T follicular helper cell (primary cell): ENCODE data around the gene CRYAA.
"Not testable (repeated sequence)": the region's sequence is repeated elsewhere in the genome, so short reads cannot be mapped to it uniquely, and the experiment has no call there.

Experiments used
- DNase-seq: peaks from one replicate; pipeline ENCODE4 v3.0.0-alpha.2; 2020; ENCODE audit warnings: low read depth
- total RNA-seq, 2 experiments: gene quantifications; one replicate each; lab custom pipeline; 2026; lab: John Stamatoyannopoulos, UW

Gene CRYAA, protein sequence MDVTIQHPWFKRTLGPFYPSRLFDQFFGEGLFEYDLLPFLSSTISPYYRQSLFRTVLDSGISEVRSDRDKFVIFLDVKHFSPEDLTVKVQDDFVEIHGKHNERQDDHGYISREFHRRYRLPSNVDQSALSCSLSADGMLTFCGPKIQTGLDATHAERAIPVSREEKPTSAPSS
- total RNA-seq: 0 reads per million in 2 experiments

DNA sequence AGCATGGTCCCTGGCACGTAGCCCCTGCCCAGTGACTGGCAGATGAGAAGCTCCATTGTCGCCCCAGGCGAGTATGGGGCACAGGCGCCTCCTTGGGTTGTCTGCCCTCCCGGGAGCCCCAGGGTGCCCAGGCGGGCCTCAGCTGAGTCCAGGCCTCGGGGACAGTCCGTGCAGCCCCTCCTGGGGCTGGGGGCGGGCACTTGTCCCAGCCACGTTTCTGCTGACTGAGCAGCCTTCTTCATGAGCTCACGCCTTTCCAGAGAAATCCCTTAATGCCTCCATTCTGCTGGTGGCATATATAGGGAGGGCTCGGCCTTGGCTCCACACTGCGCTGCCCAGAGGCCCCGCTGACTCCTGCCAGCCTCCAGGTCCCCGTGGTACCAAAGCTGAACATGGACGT lies at the start of gene CRYAA:
CRYAA (plus strand) TSS at position 301 of the 400 bp plus-strand sequence; CDS start at position 393, 92 bp downstream.
- DNase-seq: not testable (repeated sequence)

DNA sequence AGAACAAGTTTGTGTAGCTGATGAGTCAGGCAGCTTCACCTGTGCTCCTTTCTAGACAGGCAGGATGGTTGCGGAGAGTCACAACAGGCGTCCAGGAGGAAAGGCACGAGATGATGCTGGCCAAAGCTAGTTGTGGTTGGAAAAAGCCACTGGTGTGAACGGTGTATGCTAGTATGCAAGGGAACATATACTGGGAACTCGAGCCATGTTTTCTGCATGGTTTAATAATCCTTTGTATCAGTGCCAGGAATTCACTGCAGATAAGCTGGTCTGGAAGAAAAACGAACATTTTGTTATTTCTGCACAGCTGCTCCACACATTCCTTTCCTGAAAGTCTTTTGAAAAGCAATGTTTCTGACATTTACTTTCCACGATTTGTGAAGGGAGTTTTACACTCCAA lies 38.7 kb upstream of the CRYAA start:
- DNase-seq: not testable (repeated sequence)

DNA sequence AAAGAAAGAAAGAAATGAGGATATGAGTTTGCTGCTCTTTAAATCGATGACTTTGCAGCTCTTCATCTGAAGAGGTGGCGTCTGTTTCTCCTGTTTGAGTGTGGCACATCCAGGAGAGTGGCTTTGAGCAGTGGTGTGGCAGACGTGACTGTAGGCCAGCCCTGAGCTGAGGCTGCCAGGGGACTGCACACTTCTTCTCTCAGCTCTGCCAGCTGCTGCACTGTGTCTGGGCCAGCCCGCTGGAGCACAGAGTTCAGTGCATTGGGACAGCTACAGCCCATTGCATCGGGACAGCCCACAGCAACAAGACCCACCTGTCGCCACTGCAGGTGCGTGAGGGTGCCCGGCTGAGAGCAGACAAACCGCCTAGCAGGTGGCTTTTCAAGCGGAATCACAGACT lies 34.3 kb upstream of the CRYAA start:
- DNase-seq: not testable (repeated sequence)

DNA sequence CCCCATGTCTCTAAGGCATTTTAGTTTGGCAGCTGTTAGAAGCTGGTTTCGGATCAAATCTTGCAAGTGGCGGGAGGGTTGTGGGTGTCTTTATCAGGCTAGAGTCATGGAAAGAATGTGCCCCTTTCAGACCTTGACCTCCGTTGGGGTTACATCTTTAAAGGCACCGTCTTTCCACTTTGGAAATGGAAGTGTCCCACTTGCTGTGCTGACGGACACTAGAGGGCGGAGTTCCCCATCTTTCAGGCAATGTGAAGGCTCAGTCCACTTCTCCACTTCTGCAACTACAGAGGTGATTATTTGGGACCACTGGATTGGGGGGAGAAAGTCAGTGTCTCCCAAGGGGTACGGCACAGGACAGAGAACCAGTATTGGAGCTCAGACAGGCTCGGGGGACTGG lies 29.9 kb upstream of the CRYAA start:
- not testable (repeated sequence) for DNase-seq

DNA sequence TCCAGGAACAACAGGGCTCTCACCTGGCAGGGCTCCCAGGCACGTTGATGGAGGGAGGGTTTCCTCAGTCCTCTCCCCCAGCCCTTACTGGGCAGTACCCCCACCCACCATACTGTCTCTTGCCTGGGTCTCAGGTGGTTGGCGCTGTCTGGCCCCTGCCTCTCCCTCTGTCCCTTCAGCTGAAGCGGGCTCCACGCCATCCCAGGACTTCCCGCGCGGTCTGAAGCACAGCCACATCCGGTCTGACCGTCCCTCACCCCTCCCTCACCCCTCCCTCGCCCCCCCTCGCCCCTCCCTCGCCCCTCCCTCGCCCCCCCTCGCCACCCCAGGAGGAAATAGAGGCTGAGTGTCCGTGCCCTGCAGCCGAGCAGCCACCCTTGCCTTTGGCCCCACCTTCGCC lies 27.4 kb upstream of the CRYAA start:
- not testable (repeated sequence) for DNase-seq

DNA sequence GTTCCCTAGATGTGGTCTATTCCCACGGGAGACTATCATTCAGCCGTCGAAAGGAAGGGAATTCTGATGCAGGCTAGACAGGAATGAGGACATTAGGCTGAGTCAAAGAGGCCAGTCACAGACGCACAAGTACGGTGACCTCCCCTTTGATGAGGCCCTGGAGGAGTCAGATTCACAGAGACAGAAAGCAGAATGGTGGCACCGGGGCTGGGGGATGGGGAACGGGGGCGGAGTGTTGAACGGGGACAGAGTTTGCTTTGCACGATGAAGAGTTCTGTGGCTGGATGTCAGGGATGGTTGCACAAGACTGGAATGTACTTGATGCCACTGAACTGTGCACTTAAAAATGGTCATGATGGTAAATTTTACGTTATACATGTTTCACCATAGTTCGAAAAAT lies 22.2 kb upstream of the CRYAA start:
- DNase-seq: not testable (repeated sequence)

DNA sequence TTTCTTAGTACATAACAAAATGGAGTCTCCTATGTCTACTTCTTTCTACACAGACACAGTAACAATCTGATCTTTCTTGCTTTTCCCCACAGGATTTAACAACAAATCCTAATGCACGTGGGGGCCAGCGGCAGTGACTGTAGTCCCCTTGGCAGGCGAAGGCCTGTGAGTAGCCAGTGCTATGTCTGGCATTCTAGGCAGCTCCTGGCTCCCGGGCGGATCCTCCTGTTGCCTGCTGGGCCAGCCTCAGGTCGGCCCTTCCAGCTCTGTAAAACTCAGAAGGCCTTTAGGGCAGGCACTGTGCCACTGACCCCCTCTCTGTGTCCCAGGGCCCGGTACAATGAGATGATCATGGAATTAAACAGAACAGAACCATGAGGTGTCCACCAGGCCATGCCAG lies 20.8 kb upstream of the CRYAA start:
- DNase-seq: not testable (repeated sequence)

DNA sequence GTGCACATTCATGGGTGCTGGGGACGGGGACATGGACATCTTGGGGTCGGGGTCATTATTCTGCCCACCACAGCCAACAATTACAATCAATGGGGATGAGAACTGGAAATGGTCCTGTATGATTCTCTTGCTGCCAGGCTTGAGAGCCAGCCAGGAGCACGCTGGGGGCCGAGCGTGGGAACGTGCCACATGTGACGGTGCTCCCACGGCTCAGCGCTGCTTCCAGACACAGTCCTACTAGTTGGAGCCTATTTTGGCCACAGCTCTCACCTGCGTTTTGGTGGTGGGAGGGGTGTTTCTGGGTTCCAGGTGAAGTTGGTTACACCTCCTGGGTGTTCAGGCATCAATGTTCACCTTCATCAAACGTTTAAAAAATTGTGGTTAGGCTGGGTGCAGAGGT lies 19.5 kb upstream of the CRYAA start:
- not testable (repeated sequence) for DNase-seq

DNA sequence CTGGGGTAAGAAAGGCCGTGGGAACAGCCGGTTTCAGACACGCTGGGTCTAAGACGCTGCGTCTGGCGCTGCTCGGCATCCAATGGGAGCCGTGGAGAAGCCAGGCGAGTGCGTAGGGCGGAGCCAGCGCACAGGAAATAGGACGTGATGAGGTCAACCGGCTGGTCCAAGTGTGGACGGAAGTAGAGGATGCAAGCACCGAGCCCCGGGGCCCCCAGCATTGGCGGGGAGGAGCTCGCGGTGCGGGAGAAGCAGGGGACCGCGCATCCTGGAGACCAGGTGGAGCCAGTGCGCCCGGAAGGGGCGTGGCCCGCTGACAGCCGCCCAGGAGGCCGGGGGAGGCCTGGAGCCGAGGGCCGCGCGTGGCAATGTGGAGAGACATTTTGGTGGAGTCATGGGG lies 15.2 kb upstream of the CRYAA start:
- DNase-seq: not testable (repeated sequence)

DNA sequence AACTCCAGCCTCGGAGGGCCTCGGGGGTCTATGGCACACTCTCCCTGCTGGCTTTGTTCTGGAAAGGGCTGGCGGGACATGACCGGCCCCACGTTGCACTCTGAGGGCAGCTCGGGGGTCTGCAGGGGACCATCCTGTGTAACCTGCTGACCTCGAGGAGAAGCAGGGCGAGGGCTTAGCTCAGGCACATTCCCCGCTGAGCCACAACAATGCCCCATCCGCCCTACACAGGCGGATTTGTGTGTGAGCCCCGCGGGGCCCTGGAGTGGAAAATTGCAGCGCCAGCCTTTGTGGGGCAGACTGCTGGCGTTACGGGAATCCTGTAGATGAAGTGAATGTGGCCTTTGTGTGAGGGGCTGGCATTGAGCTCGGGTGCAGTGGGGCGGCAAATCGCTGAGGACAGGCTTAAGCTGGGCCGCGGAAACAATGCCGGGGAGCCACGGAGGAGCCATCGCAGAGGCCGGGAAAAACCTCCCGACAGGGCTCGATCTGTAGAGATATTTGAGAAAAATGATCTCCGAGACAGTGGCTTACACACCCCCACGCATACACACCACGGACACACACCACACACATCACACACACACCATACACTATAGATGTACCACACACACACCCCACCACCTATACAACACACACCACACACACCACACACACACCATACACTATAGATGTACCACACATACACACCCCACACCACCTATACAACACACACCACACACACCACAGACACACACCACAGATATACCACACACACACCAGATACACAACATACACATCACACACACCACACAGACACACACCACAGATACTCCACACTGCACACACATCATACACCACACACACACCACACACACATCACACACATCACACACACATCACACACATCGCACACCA lies 9.3 kb upstream of the CRYAA start:
- DNase-seq: not testable (repeated sequence)

DNA sequence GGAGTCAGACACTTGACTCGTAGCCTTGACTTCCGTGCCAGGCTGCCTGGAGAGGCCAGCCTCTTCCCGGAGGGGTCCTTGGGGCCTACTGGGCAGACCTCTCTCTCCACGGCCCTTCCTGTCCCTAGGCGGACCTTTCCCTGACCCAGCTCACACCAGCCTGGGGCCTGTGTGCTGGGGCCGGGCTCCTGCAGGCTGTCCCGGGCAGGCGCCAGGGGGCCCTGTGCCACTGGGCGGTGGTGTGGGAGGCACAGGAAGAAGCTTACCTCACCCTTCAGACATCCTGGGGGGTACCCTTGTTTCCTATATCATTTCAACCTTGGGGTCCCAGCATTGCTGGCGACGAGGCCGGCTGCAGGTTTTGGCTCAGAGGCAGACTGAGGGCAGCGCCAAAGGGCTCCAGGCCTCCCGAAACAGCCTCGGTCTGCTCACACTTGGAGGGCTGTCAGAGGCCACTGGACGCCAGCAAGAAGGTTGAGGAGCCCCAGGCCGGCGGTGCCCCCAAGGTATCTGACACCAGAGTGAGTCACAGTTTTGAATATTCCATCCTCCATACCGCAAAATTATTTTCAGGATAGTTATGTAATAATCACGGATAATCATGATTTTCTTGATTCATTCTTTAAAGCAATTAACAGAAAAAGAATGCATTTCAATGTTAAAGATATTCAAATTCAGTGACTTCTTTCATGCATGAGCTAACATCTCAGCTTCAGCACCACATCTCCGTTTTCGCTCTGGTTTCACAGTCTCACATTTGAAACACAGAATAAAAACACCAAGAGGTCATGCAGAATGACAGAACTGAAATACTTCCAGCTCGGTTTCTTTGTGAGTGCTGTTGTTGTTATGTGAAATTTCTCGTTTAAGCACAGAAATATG lies 6.7 kb upstream of the CRYAA start:
- not testable (repeated sequence) for DNase-seq

DNA sequence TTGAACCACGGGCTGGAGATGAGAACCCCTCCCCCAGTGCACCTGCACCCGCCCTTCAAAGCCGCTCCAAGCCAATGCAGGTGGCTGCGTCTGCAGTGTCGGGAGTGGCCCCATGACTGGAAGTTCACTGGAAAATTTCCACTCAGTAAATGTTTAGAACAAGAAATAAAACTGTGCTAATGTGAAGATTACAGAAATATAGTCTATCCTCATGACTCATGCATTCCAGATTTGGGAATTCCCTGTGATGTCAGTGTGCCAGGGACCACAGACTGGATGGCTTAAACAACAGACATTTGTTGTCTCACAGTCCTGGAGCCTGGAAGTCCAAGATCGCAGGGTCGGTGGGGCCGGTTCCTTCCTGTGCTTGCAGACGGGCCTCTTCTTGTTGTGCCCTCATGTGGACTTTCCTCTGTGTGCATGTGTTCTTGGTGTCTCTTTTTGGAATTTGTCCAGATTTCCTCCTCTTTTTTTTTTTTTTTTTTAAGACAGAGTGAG lies 6.1 kb upstream of the CRYAA start:
- DNase-seq: not testable (repeated sequence)

DNA sequence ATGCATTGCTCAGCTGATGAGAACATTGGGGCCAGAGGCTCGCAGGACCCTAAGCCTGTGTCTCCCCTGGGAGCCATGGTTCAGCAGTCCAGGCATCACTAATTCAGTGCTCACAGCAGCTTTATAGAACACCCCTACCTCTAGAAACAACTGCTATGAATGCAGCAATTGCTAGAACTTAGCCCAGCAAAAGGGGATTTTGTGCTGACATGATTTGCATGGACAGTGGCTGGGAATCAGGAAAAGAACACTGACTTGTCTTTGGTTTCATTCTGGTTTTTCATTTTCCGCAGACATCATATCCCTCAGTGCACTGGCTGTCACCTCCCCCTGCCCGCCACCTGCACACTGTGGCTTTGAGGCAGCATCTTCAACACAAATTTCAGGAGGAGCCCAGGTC lies 4.0 kb upstream of the CRYAA start:
- DNase-seq: not testable (repeated sequence)

DNA sequence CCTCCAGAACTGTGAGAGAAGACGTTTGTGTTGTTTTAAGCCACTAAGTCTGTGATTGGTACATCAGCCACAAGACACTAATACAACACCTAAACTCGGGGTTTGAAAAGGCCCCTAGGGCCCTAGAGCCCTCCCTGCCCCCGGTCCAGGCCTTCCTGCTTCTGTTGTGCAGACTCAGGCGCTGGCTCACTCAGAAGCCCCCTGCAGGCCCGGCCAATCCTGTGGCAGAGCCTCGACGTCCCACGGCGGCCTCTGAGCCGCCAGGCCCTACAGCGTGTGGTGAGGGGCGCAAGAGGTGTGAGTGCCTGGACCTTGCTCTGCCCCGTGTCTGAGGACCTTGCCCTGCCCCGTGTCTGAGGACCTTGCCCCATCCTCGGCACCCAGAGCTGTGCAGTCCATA lies 3.1 kb upstream of the CRYAA start:
- DNase-seq: not testable (repeated sequence)

DNA sequence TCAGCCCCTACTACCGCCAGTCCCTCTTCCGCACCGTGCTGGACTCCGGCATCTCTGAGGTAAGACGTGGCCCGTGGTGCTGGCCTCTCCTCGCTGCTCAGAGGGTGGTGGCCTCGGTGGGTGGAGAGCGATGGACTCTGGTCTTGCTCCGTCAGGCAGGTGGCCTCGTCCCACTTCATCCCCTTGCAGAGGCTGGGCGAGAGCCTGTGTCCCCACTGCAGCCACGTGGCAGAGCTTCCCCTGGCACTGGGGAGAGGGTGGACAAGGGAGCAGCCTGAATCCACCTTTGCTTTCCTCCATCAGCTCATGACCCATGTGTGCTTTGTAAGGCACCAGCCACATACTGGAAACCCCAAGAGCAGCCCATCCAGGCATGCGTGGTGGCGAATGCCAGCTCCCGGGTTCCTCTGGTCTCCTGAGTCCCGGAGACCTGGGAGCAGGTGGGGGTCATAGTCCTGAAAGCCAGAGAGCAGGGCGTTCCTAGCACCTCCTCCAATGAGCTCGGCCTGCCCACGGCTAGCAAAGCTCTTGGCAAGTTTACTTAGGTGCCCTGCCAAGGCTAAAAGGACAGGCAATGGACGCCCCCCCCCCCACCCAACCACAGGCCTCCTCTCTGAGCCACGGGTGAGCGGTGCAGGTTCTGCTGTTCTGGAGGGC lies 550 bp downstream of the CRYAA start:
- not testable (repeated sequence) for DNase-seq

DNA sequence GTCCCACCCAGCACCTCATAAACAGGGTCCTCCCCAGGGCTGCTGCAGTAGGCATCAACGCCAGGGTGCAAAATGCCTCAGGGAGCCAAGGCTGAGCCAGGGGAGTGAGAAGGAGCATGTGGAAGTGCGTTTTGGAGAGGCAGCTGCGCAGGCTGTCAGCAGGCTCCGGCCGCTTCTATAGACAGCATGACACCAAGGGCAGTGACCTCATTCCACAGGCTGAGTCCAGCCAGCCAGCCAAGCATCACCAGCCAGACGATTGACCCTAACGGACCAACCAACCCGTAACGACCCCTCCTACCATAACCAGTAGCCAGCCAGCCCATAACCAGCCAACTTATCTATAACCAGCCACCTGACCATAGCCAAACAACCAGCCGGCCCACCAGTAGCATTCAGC lies 1.1 kb downstream of the CRYAA start:
- not testable (repeated sequence) for DNase-seq

DNA sequence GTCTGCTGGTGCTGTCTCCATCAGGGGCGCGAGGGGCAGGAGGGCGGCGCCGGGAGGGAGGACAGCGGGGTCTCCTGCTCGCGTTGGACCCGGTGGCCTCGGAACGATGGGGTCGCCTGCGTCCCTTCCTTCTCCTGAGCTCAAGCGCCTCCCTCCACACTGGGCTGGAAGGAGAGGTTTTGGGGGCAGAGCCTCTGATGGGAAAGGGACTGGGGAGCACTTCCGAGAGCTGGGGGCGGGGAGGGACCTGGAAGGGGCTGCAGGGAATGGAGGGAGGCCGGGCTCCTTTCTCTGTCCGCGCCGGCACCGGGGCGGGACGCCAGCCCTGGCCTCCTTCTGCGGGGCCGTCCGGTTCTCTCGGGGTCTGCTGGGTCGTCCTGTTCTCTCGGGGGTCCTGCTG lies 4.0 kb downstream of the CRYAA start:
- not testable (repeated sequence) for DNase-seq

DNA sequence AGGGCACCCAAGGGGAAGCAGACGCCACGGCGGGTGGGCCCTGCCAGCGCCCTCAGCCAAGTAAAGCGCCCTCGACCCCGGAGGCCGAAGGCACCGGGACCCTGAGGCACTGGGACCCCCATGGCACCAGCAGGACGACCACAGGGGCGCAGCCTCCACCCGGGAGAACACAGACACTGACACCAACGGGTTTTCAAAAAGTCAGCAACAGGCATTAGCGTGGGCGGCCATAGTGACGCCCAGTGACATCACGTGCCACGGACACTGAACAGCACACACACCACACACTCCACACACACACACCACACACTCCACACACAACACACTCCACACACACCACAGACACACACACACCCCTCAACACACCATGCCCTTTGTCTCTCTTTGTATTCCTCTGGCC lies 4.6 kb downstream of the CRYAA start:
- not testable (repeated sequence) for DNase-seq

DNA sequence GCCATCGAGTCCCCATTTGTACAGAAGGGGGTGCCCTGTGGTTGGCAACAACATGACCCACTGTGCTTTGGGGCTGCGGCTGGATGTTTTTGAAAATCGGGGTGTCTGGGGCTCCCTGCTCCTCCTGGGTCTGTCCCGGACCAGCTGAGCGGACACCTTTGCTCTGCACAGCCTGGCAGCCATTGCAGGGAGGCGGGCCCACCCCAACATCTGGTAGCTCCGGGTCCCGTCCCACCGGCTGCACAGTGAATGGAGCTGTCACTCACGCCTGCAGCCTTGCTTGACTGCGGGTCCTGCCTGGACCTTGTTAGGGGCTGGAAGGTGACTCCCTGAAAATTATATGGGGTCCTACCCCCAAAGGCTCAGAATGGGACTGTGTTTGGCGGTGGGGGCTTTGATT lies 5.1 kb downstream of the CRYAA start:
- DNase-seq: not testable (repeated sequence)

DNA sequence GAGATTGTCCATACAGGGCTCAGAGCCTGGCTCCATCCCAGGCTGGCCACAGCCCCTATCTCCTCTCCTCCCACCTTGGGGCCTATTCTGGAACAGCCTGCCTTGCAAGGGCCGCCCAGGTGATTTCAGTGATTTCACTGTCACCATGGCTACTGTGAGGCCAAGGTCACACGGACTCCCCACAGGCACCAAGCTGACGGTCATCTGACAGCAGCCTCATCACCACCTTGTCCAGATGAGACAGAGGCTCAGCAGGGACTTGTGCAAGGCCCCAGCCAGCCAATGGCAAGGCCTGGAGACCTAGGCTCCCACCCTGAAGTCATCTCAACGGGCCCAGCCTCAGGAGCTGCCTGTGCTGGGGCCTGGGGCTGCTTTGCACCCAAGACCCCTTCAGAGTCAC lies 6.2 kb downstream of the CRYAA start:
- DNase-seq: not testable (repeated sequence)

DNA sequence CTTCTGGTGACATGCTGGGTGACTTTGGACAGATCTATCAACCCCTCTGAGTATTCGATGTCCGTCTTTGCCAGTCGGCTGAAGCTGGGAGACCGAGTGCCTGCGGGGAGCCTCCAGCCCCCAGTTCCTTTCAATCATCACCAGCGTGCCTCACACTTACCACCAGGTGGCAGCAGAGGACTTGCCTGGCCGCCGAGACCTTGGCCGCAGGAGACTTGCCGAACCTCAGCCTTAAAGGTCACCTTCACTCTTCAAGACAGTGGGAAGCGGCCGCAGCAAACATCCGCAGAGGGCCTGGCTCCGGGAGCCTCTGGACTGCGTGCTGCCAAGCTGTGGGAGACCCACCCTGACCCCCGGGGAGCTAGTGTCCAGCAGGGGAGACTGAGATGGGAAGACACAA lies 7.8 kb downstream of the CRYAA start:
- DNase-seq: not testable (repeated sequence)
